ENCODE results near the gene SEPTIN1. TPM values are rescaled to one million over a fixed set of nuclear protein-coding genes. Genes with fewer than 3 reads are reported as not detected.

SEPTIN1 gene
- total RNA-seq, 2 donors from 2014 or later: 0.26 to 0.33 TPM

DNA sequence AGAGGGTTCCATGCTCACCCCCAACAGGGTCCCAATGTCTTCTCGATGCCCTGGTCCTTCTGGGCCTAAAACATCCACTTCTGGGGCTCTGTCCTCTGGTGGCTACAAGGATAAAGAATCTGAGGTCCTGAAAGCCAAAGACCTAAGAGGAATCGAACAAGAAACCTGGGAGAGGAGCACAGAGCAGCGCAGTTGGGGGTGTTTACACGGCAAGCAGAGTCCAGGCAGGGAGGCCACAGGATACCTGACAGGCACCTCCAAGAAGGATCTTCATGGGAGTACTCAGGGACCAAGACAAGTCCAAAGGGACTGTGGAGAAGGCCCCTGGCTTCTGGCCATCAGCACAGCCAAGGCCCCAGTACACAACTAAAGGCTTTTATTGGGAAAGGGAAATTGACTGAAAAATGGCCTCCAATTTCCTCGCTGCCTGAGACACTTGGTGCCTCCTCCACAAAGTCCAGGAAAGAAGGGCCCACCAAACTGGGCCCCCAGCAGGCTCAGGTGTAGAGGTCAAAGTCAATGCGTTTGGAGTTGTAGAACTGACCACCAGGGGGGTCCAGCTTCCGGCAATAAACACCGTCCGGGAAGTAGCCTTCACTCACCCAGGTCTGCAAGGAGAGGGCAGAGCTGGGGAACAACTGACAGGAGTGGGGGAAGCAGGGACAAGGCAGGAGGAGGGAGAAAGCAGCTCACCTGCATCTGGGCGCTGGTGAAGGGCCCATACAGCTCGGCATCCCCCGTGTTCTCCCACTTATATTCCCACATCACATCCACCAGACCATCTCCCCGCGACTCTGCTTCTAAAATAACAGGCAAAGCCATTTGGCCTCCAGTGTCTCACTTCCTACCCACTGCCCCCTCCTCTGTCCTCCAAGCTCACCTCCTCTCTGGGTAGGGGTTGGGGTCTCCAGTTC lies 29.6 kb downstream of the SEPTIN1 start:
- TF ChIP-seq POLR2A (IDR thresholded peaks at IDR 0.05): no peak
- TF ChIP-seq, protein P1, sequence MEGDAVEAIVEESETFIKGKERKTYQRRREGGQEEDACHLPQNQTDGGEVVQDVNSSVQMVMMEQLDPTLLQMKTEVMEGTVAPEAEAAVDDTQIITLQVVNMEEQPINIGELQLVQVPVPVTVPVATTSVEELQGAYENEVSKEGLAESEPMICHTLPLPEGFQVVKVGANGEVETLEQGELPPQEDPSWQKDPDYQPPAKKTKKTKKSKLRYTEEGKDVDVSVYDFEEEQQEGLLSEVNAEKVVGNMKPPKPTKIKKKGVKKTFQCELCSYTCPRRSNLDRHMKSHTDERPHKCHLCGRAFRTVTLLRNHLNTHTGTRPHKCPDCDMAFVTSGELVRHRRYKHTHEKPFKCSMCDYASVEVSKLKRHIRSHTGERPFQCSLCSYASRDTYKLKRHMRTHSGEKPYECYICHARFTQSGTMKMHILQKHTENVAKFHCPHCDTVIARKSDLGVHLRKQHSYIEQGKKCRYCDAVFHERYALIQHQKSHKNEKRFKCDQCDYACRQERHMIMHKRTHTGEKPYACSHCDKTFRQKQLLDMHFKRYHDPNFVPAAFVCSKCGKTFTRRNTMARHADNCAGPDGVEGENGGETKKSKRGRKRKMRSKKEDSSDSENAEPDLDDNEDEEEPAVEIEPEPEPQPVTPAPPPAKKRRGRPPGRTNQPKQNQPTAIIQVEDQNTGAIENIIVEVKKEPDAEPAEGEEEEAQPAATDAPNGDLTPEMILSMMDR (IDR thresholded peaks at IDR 0.05): no peak
- H3K27me3 ChIP-seq: no peaks in the 10 kb centered on the region
- 80 to 87% methylated on average over 11 to 14 of the region's 14 CpGs for WGBS, 2 donors
- intact Hi-C loops (cut with DNase I): no loop called here
- H3K4me1 ChIP-seq: peaks cover 52% of the 10 kb centered on the region
- peaks cover 0 to 2% of the 10 kb centered on the region in 2 donors for H3K36me3 ChIP-seq (replicated peaks in 1 of 2; ENCODE audit: insufficient read depth in 1 of 2, low read depth in 2 of 2)
- DNase-seq: no peak
- peak overlapping the region; percentile 55 to 90 (median 74) for H3K27ac ChIP-seq
- no peak for ATAC-seq
- H3K9me3 ChIP-seq: no peaks in the 10 kb centered on the region
- H3K4me3 ChIP-seq: no peak overlapping the region

DNA sequence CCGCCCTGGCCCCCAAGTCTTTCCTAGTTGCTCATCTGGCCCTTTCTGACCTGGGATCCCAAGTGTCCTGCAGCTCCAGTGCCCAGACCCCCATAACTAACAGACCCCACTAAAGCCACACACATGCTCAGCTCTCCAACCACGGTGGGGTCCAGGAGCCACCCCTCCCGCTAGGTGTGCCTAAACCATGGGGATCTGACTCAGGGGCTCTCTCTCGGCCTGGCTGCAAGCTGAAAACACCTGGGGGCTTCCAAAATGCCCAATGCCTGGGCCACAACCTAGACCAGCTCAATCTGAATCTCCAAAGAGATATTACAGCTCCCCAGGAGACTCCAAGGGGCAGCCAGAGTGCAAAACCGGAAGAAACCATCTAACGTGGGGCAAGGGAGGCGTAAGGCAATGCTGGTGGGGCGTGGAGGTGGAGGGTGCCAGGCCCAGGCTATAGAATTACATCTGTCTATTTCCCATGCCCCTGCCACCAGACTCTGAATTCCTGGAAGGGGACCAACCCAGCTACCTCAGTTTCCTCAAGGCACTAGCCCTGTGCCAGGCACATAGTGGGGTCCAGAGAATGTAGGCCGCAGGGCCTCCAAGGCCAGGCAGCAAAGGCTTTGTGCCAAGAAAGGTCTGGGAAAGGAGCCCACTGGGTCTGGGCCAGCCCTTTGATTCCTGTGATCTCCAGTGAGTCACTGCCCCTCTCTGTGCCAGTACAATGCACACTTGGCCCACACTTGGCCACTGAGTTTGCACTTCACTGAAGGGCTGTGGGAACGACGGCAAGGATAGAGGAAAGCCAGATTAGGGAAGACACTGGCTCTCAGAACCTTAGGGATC lies 30.6 kb downstream of the SEPTIN1 start:
- DNase-seq (peak; percentile 93 to 96 (median 94)), ATAC-seq (peak; percentile 68)
- 55 to 59% methylated on average over 10 of the region's 11 CpGs for WGBS, 2 donors
- H3K4me1 ChIP-seq: peaks cover 49% of the 10 kb centered on the region
- no peaks in the 10 kb centered on the region for H3K27me3 ChIP-seq
- H3K9me3 ChIP-seq: no peaks in the 10 kb centered on the region
- H3K27ac ChIP-seq: peak overlapping the region; percentile 55 to 90 (median 74)
- TF ChIP-seq, protein P1 (IDR thresholded peaks at IDR 0.05): no peak
- TF ChIP-seq POLR2A (IDR thresholded peaks at IDR 0.05): no peak
- H3K36me3 ChIP-seq (replicated peaks in 1 of 2; ENCODE audit: insufficient read depth in 1 of 2, low read depth in 2 of 2): no peaks in the 10 kb centered on the region
- no peak overlapping the region for H3K4me3 ChIP-seq
- intact Hi-C loops (cut with DNase I): no loop called here

- Histone ChIP-seq H3K27me3 (no peaks in the 10 kb centered on the region), H3K36me3 (replicated peaks in 1 of 2; ENCODE audit: insufficient read depth in 1 of 2, low read depth in 2 of 2) (no peaks in the 10 kb centered on the region), H3K9me3 (no peaks in the 10 kb centered on the region), H3K27ac (no peak overlapping the region), H3K4me3 (no peak overlapping the region), H3K4me1 (peaks cover 41% of the 10 kb centered on the region)
- TF ChIP-seq, protein P1 (IDR thresholded peaks at IDR 0.05): no peak
- no peak for TF ChIP-seq POLR2A (IDR thresholded peaks at IDR 0.05)
- DNase-seq (no peak), ATAC-seq (no peak)
- 89 to 91% methylated on average over 13 to 15 of the region's 15 CpGs for whole genome bisulfite sequencing, 2 donors
- intact Hi-C loops (cut with DNase I): no loop called here
These were observed 31.3 kb downstream of the SEPTIN1 start for GRCh38 chr16:30351001-30351441.

DNA sequence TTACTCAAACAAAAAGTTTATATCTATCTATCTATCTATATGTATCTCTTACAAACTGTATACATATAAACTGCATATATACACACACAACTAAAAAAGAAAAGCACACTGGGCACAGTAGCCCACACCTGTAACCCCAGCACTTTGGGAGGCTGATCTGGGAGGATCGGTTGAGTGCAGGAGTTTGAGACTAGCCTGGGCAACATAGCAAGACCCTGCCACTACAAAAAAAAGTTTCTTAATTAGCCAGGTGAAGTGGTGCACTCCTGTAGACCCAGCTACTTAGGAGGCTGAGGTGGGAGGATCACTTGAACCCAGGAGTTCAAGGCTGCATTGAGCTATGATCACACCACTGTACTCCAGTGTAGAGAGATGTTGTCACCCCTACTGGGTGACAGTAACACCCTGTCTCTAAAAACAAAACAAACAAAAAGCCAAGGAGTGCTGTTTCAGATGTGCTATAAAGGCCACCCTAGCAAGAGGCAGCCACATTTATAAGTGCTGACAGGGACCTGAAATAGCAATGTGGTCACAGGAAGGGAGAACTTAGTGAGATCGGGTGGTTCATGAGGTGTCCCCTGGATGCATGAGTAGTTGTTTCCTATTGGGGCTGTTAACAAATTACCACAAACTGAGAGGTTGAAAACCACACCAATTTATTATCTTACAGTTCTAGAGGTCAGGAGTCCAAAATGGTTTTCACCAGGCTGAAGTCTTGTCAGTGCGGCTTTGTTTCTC lies 32.1 kb downstream of the SEPTIN1 start:
- intact Hi-C loops (cut with DNase I): no loop called here
- no peaks in the 10 kb centered on the region for H3K27me3 ChIP-seq
- ATAC-seq (no peak), DNase-seq (no peak)
- 78 to 81% methylated on average over 3 of the region's 3 CpGs for WGBS, 2 donors
- H3K27ac ChIP-seq: no peak overlapping the region
- H3K36me3 ChIP-seq (replicated peaks in 1 of 2; ENCODE audit: insufficient read depth in 1 of 2, low read depth in 2 of 2): no peaks in the 10 kb centered on the region
- H3K4me3 ChIP-seq: no peak overlapping the region
- no peaks in the 10 kb centered on the region for H3K9me3 ChIP-seq
- TF ChIP-seq POLR2A (IDR thresholded peaks at IDR 0.05): no peak
- H3K4me1 ChIP-seq: peaks cover 34% of the 10 kb centered on the region
